GM23248 (cell line): ENCODE measurements around the gene IGF2BP2.

ENCODE experiments used
- EZH2 ChIP-seq: fragments of 200-600 bp; sonication (generic); IDR thresholded peaks from 2 replicates; pipeline ENCODE4 v1.6.1; 2018; ENCODE audit warnings: antibody characterized with exemption, mild to moderate bottlenecking; ENCODE audit not compliant: insufficient read depth, poor library complexity, severe bottlenecking
- EZH2phosphoT487 ChIP-seq: fragments of 200-600 bp; sonication (generic); IDR thresholded peaks from 2 replicates; pipeline ENCODE4 v1.6.1; 2018; ENCODE audit warnings: antibody characterized with exemption, moderate library complexity, mild to moderate bottlenecking, low read depth; ENCODE audit not compliant: insufficient read depth

GRCh38 chr3:185653949-185654757, 170.7 kb downstream of the IGF2BP2 start:
- TF ChIP-seq EZH2, result no peak
- no peak for TF ChIP-seq EZH2phosphoT487
